ENCODE data around the gene SOX3. TPM values are rescaled to one million over a fixed set of nuclear protein-coding genes. Genes with fewer than 3 reads are reported as not detected.

Gene SOX3
- polyA plus RNA-seq, 2 donors = not detected

Other genes starting within 250 kb of the SOX3 start
- under 1 TPM; 0.16 to 0.51 TPM for gene LINC00632, start 204.7 kb upstream of the SOX3 start, polyA plus RNA-seq

Measured in esophagus (tissue), 2 donors.